ENCODE results near the gene PLAC1.

PLAC1 gene

DNA sequence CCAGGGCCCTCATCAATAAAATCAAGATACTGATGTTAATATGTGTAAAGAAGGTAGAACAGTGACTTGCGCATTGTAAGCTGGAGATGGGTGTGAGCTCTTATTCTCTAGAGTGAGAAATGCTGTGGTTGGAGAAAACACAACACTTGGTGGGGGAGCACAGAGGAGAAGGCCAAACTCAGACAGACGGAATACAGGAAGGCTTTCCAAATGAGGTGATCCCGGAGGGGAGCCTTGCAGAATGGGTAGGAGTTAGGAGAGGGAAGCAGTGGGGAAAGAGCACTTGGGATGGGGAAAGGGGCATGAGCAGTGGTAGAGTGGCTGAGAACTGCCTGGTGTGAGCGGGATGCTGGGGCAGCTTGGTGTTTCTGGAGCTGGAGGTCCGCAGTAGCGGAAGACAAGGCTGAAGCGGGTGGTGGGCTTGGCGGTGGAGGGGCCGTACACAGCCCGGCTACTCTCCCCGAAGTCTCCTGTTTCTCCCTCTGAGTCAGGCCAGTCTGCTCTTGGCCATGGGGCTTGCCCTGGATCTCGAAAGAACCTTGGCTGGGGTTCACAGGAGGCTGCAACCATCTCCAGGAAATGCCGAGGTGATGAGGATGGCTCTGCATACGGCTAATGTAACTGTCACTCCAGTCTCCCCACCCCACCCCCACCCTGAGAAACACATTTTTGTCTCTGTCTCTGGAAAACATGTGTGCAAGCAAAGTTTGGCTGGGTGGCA is 11.3 kb upstream of the PLAC1 start:
- no peak for DNase-seq

DNA sequence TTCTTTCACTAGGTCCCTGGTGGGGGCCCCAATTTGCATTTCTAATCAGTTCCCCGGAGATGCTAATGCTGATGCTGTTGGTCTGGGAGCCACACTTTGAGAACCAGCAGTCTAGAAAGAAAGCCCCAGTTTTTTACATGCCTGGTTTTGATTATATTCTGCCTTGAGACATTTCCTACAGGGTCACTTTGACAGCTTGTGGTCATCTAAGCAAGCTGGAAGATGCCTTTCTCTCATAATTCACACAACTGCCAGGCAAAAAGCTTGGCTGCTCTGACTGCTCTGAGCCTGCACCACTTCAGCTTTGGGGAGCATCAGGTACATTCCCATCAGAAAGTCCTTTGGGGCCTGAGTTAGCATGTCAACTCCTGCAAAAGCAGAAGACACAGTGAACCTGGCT is 5.9 kb upstream of the PLAC1 start:
- DNase-seq: no peak

- no peak for DNase-seq
These were observed 3.0 kb upstream of the PLAC1 start for GRCh38 chrX:134661295-134661694.

GRCh38 chrX:134660627-134661026 is 2.4 kb upstream of the PLAC1 start:
- DNase-seq: no peak

- DNase-seq: no peak
These were observed 1.5 kb upstream of the PLAC1 start for GRCh38 chrX:134659761-134660160.

- peak; percentile 74 for DNase-seq
These were observed 421 bp upstream of the PLAC1 start for GRCh38 chrX:134658760-134659023.

GRCh38 chrX:134654398-134655012 is 3.8 kb downstream of the PLAC1 start:
- no peak for DNase-seq

GRCh38 chrX:134653835-134654234 is 4.4 kb downstream of the PLAC1 start:
- DNase-seq: no peak

GRCh38 chrX:134650701-134651100 is 7.6 kb downstream of the PLAC1 start:
- no peak for DNase-seq

DNA sequence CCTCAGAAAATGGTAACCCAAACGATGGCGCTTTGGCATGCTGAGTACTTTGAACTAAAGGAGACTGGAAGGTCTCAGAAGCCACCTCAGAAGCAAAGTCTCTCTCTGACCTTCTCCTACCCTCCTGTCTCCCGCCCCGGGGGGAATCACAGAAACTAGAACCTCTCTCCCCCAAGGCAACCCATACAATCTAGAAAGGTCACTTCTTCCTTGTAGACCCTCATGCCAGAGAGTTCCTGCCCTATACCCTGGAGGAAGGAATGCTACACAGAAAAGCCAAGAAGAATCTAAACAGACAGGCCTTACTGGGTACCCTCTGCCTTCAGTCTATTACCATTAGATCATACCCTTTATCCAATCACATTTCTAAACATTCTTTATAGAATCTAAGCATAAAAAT is 8.5 kb downstream of the PLAC1 start:
- DNase-seq: no peak

- no peak for DNase-seq
These were observed 10.8 kb downstream of the PLAC1 start for GRCh38 chrX:134647477-134647877.

DNA sequence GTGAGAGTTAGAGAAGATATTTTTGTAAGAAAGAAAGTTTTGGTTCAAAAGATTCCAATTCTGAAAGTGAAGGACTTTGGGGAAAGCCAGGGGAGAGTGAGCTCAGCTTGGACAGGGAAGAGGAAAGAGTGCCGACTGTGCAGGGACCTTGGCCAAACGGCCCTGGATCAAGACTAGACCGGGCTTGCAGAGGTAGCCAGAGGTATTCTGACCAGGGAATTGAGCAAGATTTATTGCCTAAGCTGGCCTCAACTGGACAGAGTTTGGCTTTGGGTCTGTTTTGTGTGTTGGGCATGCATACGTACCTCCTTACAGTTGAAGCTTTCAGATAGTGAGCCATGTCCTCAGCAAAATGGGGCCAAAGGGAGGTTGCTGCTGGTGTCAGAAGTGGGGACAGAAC is 11.6 kb downstream of the PLAC1 start:
- DNase-seq: no peak

GRCh38 chrX:134645936-134646543 is 12.2 kb downstream of the PLAC1 start:
- no peak for DNase-seq

- DNase-seq: no peak
These were observed 15.9 kb downstream of the PLAC1 start for GRCh38 chrX:134642386-134642785.

GRCh38 chrX:134641346-134641745 is 16.9 kb downstream of the PLAC1 start:
- DNase-seq: no peak

DNA sequence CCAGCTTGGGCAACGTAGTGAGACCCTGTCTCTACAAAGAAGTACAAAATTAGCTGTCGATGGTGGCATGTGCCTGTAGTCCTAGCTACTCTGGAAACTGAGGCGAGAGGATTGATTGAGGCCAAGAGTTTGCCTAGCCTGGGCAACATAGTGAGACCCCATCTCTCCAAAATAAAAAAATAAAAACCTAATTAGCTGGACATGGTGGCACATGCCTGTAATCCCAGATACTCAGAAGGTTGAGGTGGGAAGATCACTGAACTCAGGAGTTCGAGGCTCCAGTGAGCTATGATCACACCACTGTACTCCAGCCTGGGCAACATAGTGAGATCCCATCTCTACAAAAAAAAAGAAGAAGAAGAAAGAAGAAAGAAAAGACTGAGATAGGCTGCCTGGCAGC is 17.4 kb downstream of the PLAC1 start:
- no peak for DNase-seq

DNA sequence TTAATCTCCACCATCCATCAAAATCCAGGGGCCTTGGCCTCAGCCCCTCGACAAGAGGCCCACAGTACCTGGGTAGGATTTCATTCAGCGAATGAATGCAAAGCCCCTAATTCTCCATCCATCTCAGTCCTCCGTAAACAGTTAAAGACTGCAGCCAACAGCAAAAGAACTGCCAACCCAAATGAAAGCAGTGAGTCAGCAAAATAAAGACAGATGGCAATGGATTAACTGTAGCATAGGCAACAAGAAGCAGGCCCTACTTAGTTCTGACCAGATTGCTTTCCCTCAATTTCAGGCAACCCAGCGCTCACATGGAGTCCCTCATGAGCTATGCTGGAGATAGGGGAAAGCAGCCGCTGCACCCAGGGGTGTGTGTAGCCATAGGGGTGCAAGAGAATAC is 21.4 kb downstream of the PLAC1 start:
- no peak for DNase-seq

DNA sequence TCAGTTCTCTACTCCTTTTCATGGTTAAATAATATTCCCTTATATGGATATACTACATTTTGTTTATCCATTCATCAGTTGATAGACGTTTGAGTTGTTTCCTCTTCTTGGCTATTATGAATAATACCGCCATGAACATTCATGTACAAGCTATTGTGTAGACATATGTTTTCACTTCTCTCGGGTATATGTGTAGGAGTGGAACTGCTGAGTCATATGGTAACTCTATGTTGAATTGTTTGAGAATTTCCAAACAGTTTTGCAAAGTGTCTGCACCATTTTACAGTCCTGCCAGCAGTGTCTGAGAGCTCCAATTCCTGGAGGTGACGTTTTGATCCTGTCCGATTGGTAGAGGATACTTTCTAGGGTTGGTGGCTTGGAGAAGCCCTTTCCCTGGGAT is 23.6 kb downstream of the PLAC1 start:
- no peak for DNase-seq

- no peak for DNase-seq
These were observed 24.4 kb downstream of the PLAC1 start for GRCh38 chrX:134633832-134634231.

GRCh38 chrX:134633394-134633793 is 24.9 kb downstream of the PLAC1 start:
- DNase-seq: no peak

DNA sequence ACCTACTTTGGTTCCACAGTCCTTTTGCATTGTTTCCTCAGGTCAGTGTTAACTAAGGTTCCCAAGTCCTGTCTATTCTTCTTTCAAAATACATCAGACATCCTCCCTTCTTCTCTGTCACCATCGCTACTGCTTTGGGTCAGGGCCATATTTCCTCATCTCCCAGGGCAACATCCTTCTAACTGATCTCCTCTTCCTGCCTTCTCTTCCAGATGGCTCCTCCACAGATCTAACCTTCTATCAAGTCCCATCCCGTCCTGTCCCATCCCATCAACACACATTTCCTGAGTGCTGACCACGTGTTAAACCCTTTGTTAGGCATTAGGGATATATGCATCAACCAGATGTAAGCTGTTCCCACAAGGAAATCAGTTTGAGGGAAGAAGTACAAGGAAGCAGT is 25.9 kb downstream of the PLAC1 start:
- no peak for DNase-seq

DNA sequence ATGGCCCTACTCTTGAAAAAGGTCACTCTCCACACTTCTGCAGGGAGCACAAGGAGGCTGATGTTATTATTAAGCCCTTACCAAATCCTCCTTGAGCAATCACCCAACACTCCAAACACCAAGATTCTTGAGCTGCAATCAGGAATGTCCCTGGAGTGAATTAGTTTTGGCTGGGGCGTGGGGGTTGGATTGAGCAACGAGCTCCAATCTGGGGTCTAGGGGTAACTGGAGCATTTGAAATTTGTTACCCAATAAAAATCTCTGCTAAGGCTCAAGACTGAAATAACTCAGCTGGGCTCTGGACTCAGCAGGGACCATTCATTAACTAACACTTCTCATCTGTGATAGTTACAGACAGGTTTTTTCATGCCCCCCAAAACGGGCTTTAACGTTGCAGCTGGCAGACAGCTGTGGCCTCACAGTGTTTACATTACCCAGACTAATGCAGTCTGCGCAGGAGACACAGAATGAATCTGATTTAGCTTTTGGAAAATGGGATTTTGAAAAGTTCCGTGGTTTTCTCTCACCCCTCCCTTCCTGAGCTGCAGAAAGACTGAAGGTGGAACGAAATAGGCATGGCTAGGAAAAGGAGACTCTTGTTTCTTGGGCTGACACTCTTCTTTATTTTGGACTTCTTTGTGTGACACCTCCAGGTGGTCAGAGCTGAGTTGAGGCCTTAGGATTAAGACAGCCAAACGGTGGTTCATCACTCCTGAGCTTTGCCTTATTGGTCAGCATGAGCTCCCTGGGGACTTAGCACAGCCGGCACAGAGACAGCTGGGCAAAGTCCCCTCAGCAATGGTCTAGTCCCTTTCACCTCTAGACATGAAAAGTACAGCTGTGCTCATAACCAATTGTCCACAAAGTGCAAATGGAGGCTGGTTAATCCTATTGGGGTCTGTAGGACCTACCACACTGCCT is 26.6 kb downstream of the PLAC1 start:
- peak; percentile 13 for DNase-seq

GRCh38 chrX:134628663-134629062 is 29.6 kb downstream of the PLAC1 start:
- DNase-seq: no peak

DNA sequence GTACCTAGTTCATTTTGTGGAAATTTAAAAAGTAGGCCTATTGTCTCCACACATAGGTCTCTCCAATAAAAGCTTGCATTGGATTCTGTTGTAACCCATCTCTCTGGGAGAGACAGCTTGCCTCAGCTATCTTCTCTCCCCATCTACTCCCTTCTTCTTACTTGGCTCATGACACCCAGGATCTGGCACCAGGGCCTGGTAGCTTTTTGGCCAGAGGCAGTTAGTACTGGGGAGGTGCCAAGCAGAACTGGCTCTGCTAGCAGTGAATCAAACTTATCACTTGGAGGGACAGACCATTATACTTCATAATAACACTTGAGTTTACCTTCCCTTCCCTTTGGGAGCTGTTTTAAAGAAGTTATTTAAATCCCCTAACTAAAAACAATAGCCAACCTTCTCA is 31.8 kb downstream of the PLAC1 start:
- no peak for DNase-seq

All from NCI-H345 (cell line).